SU-DHL-6 (cell line): ENCODE data around the gene TMEM131L.
"Not testable (repeated sequence)": the region's sequence is repeated elsewhere in the genome, so short reads cannot be mapped to it uniquely, and the experiment has no call there.

ENCODE experiments used
- H2AFZ ChIP-seq: fragments of 200-600 bp; sonication (generic); 2 replicates; pipeline ENCODE4 v1.6.1; 2014; ENCODE audit warnings: low read depth, mild to moderate bottlenecking, moderate library complexity, mixed read lengths, antibody characterized with exemption, low read length; ENCODE audit not compliant: severe bottlenecking
- H3F3A ChIP-seq: fragments of 200-600 bp; shearing (Covaris generic); 2 replicates; pipeline ENCODE4 v1.6.0; 2016; ENCODE audit warnings: antibody characterized with exemption, mild to moderate bottlenecking; ENCODE audit not compliant: insufficient read depth
- H3K27ac ChIP-seq: fragments of 200-600 bp; sonication (generic); 2 replicates; pipeline ENCODE4 v1.5.1; 2016; ENCODE audit warnings: low read depth, mild to moderate bottlenecking, low read length, moderate library complexity, mixed read lengths
- H3K27me3 ChIP-seq: fragments of 200-600 bp; sonication (generic), shearing (Covaris generic); 2 replicates; pipeline ENCODE4 v1.6.0; 2014; ENCODE audit warnings: mild to moderate bottlenecking, low read length
- H3K36me3 ChIP-seq: fragments of 200-600 bp; sonication (generic); 2 replicates; pipeline ENCODE4 v1.6.1; 2014; ENCODE audit warnings: mild to moderate bottlenecking, low read length, mixed read lengths
- H3K4me2 ChIP-seq: fragments of 300-600, 200-600 bp; shearing (Covaris generic), sonication (generic); 2 replicates; pipeline ENCODE4 v1.6.0; 2014; ENCODE audit warnings: low read length, low read depth, mild to moderate bottlenecking; ENCODE audit not compliant: poor library complexity, severe bottlenecking
- H3K4me3 ChIP-seq: fragments of 200-600 bp; sonication (generic); 2 replicates; pipeline ENCODE4 v1.5.1; 2014; ENCODE audit warnings: antibody characterized with exemption, low read length, mild to moderate bottlenecking, mixed read lengths; ENCODE audit not compliant: insufficient read depth, poor library complexity, severe bottlenecking
- H3K79me2 ChIP-seq: fragments of 200-600 bp; sonication (generic); 2 replicates; pipeline ENCODE4 v1.6.1; 2014; ENCODE audit warnings: mild to moderate bottlenecking, low read length, moderate library complexity; ENCODE audit not compliant: insufficient read depth
- H3K9ac ChIP-seq: fragments of 200-600 bp; sonication (generic); 2 replicates; pipeline ENCODE4 v1.7.0; 2014; ENCODE audit warnings: mild to moderate bottlenecking, low read length
- H3K9me2 ChIP-seq: fragments of 200-600 bp; sonication (generic); replicated peaks from 2 replicates; pipeline ENCODE4 v1.6.1; 2014; ENCODE audit warnings: low read length; ENCODE audit not compliant: insufficient read depth
- H3K9me3 ChIP-seq: fragments of 200-600 bp; sonication (generic); 2 replicates; pipeline ENCODE4 v1.6.1; 2014; ENCODE audit warnings: low read length, mixed read lengths; ENCODE audit not compliant: insufficient read depth
- H4K20me1 ChIP-seq: fragments of 200-600 bp; sonication (generic); 2 replicates; pipeline ENCODE4 v1.6.1; 2014; ENCODE audit warnings: low read depth, mild to moderate bottlenecking, antibody characterized with exemption, low read length, moderate library complexity, mixed read lengths
- CTCF ChIP-seq: fragments of 200-600 bp; sonication (generic); IDR thresholded peaks from one replicate; pipeline ENCODE4 v1.5.1; 2017; ENCODE audit warnings: antibody characterized with exemption, mild to moderate bottlenecking, low read length, moderate library complexity; ENCODE audit not compliant: insufficient read depth, poor library complexity, severe bottlenecking
- EZH2phosphoT487 ChIP-seq: fragments of 200-600 bp; sonication (generic), shearing (Covaris generic); conservative IDR thresholded peaks from 2 replicates; pipeline ENCODE4 v1.6.1; 2018; ENCODE audit warnings: mild to moderate bottlenecking, antibody characterized with exemption, low read length, moderate library complexity, mixed read lengths

TMEM131L gene

DNA sequence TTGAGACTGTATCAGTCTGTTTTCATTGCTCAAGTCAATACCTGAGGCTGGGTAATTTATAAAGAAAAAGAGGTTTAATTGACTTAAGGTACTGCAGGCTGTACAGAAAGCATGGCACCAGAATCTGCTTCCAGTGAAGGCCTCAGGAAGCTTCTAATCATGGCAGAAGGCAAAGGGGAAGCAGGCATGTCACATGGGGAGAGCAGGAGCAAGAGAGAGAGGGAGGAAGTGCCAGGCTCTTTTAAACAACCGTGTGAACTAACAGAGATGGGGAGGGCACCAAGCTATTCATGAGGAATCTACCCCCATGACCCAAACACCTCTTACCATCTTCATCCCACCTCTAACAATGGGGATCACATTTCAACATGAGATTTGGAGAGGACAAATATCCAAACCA is 7.2 kb upstream of the TMEM131L start:
- Histone ChIP-seq H4K20me1 (no peaks in the 10 kb centered on the region), H3K4me3 (no peak overlapping the region), H3K27me3 (no peaks in the 10 kb centered on the region), H3K9ac (no peak overlapping the region), H3K9me3 (no peaks in the 10 kb centered on the region), H3K9me2 (no peaks in the 10 kb centered on the region), H3K79me2 (no peaks in the 10 kb centered on the region), H2AFZ (no peak overlapping the region), H3K27ac (no peak overlapping the region), H3F3A (peaks cover 8% of the 10 kb centered on the region), H3K4me2 (no peak overlapping the region), H3K36me3 (no peaks in the 10 kb centered on the region)
- TF ChIP-seq EZH2phosphoT487 = no peak
- TF ChIP-seq CTCF = no peak

GRCh38 chr4:153461549-153461948 is 4.6 kb upstream of the TMEM131L start:
- peaks cover 26% of the 10 kb centered on the region for H3F3A ChIP-seq
- not testable (repeated sequence) for H3K36me3 ChIP-seq, H3K27me3 ChIP-seq, H3K27ac ChIP-seq, H3K9me2 ChIP-seq, H4K20me1 ChIP-seq, H3K79me2 ChIP-seq, H3K9ac ChIP-seq, H3K4me3 ChIP-seq, H3K9me3 ChIP-seq, H2AFZ ChIP-seq, H3K4me2 ChIP-seq

DNA sequence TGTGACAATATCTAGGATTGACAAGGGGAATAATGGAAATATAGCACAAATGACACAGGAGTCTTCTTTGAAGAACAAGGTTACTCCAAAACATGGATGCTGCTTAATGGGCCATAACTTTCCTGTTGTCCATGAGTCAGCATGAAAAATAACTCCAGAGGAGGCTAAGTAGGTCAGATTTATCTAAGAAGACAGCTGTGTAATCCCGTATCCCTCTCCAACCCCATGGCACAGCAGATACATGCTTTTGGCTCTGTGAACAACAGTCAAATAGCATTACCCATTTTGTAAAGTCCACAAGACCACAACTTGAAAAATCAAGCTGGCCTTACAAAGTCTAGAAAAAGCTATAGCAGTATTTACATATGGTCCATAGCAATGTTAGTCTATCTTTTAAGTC is 2.1 kb upstream of the TMEM131L start:
- Histone ChIP-seq H2AFZ (no peak overlapping the region), H3K9me3 (no peaks in the 10 kb centered on the region), H3K9me2 (no peaks in the 10 kb centered on the region), H3K9ac (peak overlapping the region; percentile 98), H3K36me3 (peaks cover 13% of the 10 kb centered on the region; the same call in 1 of the 2 replicates), H3F3A (peaks cover 43% of the 10 kb centered on the region), H3K4me2 (peak overlapping the region; percentile 88), H3K27me3 (no peaks in the 10 kb centered on the region), H3K79me2 (peaks cover 26% of the 10 kb centered on the region), H3K4me3 (no peak overlapping the region), H3K27ac (peak overlapping the region; percentile 86), H4K20me1 (peaks cover 12% of the 10 kb centered on the region)
- TF ChIP-seq CTCF = no peak
- TF ChIP-seq EZH2phosphoT487 = no peak

DNA sequence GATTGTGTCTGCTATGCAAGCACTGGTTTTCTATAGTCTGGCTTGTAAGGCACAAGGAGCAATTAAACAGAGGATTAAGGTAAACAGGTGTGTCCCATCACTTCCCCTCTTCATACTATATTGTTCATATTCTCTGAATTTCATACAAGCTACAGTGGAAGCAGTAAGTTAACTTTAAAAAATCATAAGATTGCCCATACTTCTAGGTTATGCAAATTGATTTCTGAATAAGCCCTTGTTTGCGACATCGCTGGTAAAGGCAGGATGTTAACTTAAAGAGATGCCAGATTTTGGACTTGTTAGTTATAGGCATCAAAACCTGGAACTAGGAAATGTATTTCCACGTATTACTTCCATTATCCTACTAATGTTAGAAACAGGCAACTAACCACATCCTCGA is 1.0 kb upstream of the TMEM131L start:
- H3K36me3 ChIP-seq = peaks cover 19% of the 10 kb centered on the region; the same call in 1 of the 2 replicates
- H3K9ac ChIP-seq = peak overlapping the region; percentile 98
- peaks cover 36% of the 10 kb centered on the region for H3K79me2 ChIP-seq
- H3K9me3 ChIP-seq = no peaks in the 10 kb centered on the region
- H3K9me2 ChIP-seq = no peaks in the 10 kb centered on the region
- peak overlapping the region; percentile 72 for H2AFZ ChIP-seq
- H3K27me3 ChIP-seq = no peaks in the 10 kb centered on the region
- peak overlapping the region; percentile 86 for H3K27ac ChIP-seq
- H3K4me2 ChIP-seq = peak overlapping the region; percentile 88
- H3K4me3 ChIP-seq = peak overlapping the region; percentile 66
- H4K20me1 ChIP-seq = peaks cover 20% of the 10 kb centered on the region
- TF ChIP-seq CTCF (no peak), EZH2phosphoT487 (no peak)
- peaks cover 51% of the 10 kb centered on the region for H3F3A ChIP-seq
